ENCODE data around the gene SLC2A9. TPM values are rescaled to one million over a fixed set of nuclear protein-coding genes. Genes with fewer than 3 reads are reported as not detected.

SLC2A9 gene
- total and polyA plus RNA-seq, 2 of the 4 experiments (the other 2 are of a cell fraction) = 0.72 to 2.1 TPM

DNA sequence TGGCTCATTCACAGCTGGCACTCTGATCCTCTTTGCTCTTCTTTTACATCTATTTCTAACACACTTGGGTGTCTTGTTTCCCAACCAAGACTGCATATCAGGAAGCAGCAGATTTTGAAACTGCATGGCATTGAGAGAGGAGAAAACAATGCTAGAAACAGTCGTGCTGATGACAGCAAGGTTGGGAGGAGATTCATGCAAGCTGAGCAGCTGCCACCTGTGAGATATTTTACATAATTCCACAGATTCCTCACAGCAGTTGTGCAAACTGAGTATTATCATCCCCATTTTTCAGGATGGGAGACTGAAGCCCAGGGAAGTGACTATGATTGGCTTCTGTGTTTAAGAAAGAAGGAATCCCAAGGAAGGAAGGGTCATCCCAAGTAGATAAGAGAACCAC is 105.0 kb downstream of the SLC2A9 start:
- Histone ChIP-seq H3K14ac (replicated peaks; ENCODE audit: low read depth, low read length) (no peak overlapping the region), H2BK20ac (ENCODE audit: low read depth, low read length) (no peak overlapping the region), H3K18ac (ENCODE audit: low read depth, low read length) (no peak overlapping the region), H2AK9ac (replicated peaks; ENCODE audit: low read depth, low read length, poor library complexity) (no peak overlapping the region), H3K36me3 (ENCODE audit: control insufficient read depth, insufficient read depth, low read length) (no peaks in the 10 kb centered on the region), H2BK5ac (ENCODE audit: low read depth, low read length, poor library complexity, severe bottlenecking) (no peak overlapping the region), H3K9me1 (ENCODE audit: insufficient read depth, low read length) (no peaks in the 10 kb centered on the region), H2BK120ac (ENCODE audit: low read depth, low read length) (no peak overlapping the region), H3K56ac (ENCODE audit: extremely low read depth, insufficient read depth, low read length) (no peak overlapping the region), H4K5ac (ENCODE audit: low read depth, low read length) (no peak overlapping the region), H4K91ac (ENCODE audit: insufficient read depth, low read depth, low read length) (no peak overlapping the region), H2AFZ (replicated peaks; ENCODE audit: low read length, poor library complexity) (no peak overlapping the region), H3K4me3 (ENCODE audit: insufficient read depth, low read depth, low read length) (no peak overlapping the region), H3K79me1 (ENCODE audit: low read depth in 1 of 2, low read length in 2 of 2) (no peaks in the 10 kb centered on the region), H3K4me1 (ENCODE audit: control insufficient read depth, insufficient read depth, low read length) (no peaks in the 10 kb centered on the region), H4K8ac (ENCODE audit: low read depth in 2 of 2, low read length in 2 of 2) (no peak overlapping the region), H4K20me1 (ENCODE audit: insufficient read depth, low read length) (no peaks in the 10 kb centered on the region), H3K23ac (ENCODE audit: low read depth, low read length) (no peak overlapping the region), H3K4ac (ENCODE audit: low read depth, low read length) (no peak overlapping the region), H2BK15ac (ENCODE audit: low read depth, low read length) (no peak overlapping the region), H3K27me3 (ENCODE audit: control insufficient read depth, insufficient read depth, low read length) (no peaks in the 10 kb centered on the region; the same call in 1 of the 2 replicates), H3K27ac (ENCODE audit: insufficient read depth, low read length) (no peak overlapping the region), H3K4me2 (ENCODE audit: low read depth, low read length) (no peak overlapping the region), H3K9me3 (ENCODE audit: control insufficient read depth, insufficient read depth, low read length) (no peaks in the 10 kb centered on the region), H3K9ac (ENCODE audit: low read depth, low read length) (no peak overlapping the region), H2AK5ac (ENCODE audit: low read depth, low read length) (no peak overlapping the region)
- BruUV-seq (replicated peaks) = no TSS peak
- intact Hi-C loops (cut with micrococcal nuclease) (no loop called here), dilution Hi-C loops (cut with HindIII; ENCODE audit: low sequenced_read_pairs, unreplicated experiment) (no loop called here), in situ Hi-C loops (cut with MboI; ENCODE audit: low sequenced_read_pairs) (no loop called here)
- ATAC-seq (ENCODE audit: low read depth) = no peak
- TF ChIP-seq CTCF (conservative IDR thresholded peaks at IDR 0.05; ENCODE audit: low read depth, low read length) (no peak), POLR2A (IDR thresholded peaks at IDR 0.05; ENCODE audit: low read depth, low read length) (no peak), BHLHE40 (IDR thresholded peaks at IDR 0.05; ENCODE audit: low read depth, low read length) (no peak), FOS (IDR thresholded peaks at IDR 0.05; ENCODE audit: low read depth, low read length) (no peak), RFX5 (IDR thresholded peaks at IDR 0.05; ENCODE audit: low read depth, low read length) (no peak), MAZ (IDR thresholded peaks at IDR 0.05; ENCODE audit: borderline replicate concordance, low read depth, low read length) (no peak), SMC3 (IDR thresholded peaks at IDR 0.05; ENCODE audit: low read depth, low read length) (no peak), CEBPB (IDR thresholded peaks at IDR 0.05; ENCODE audit: low read depth, low read length) (no peak), MAFK (IDR thresholded peaks at IDR 0.05; ENCODE audit: low read depth, low read length) (no peak)
- DNase-seq = no peak
- POLR2A ChIA-PET (ENCODE audit: unreplicated experiment) = no interaction called here
- CTCF ChIA-PET = no interaction called here
- no CpG with 5 or more reads among the region's 1 CpG for WGBS, 2 experiments (ENCODE audit: extremely low coverage in 2 of 2, insufficient read length in 1 of 2)
